ENCODE measurements around the gene DAZL.

DAZL gene

DNA sequence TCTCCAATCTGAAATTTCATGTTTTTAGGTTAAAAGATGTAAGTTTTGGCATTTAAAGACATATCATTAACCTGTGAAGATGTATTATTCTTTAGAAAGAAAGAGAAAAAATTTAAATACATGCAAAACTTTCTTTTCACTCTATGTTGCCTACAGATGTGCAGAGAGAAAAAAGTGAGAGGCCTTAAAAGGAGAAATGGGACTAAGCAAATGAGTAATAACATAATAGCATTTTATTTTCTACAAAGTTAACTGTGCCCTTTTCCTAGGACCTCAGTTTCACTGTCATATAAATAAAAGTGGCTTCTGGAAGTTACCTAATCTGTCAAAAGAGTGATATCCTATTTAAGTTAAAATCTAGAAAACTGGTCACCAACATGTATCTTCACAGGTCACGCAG lies 16.1 kb downstream of the DAZL start (continued):
- TF ChIP-seq CREB5 (CRISPR knock-in tag; IDR thresholded peaks at IDR 0.05; ENCODE audit: low read depth) (no peak), PATZ1 (CRISPR knock-in tag; IDR thresholded peaks at IDR 0.05; ENCODE audit: borderline replicate concordance) (no peak), OSR1 (CRISPR knock-in tag; IDR thresholded peaks at IDR 0.05) (no peak), PPARA (CRISPR knock-in tag; IDR thresholded peaks at IDR 0.05; ENCODE audit: borderline replicate concordance) (no peak)

GRCh38 chr3:16587681-16588060 lies 17.6 kb downstream of the DAZL start:
- no peak for TF ChIP-seq OSR1 (CRISPR knock-in tag; IDR thresholded peaks at IDR 0.05)
- no peak for TF ChIP-seq ISL1 (CRISPR knock-in tag; IDR thresholded peaks at IDR 0.05)
- ATAC-seq: no peak

- peak; percentile 34; the same call in 1 of the 3 replicates for ATAC-seq
- no peak for TF ChIP-seq OSR1 (CRISPR knock-in tag; IDR thresholded peaks at IDR 0.05)
- TF ChIP-seq SNAI2 (CRISPR knock-in tag; IDR thresholded peaks at IDR 0.05): no peak
- TF ChIP-seq BACH2 (CRISPR knock-in tag; IDR thresholded peaks at IDR 0.05; ENCODE audit: borderline replicate concordance): no peak
- TF ChIP-seq CSRNP3 (CRISPR knock-in tag; IDR thresholded peaks at IDR 0.05): no peak
- TF ChIP-seq ARNTL (CRISPR knock-in tag; IDR thresholded peaks at IDR 0.05; ENCODE audit: borderline replicate concordance, low read depth): no peak
- no peak for TF ChIP-seq ISL1 (CRISPR knock-in tag; IDR thresholded peaks at IDR 0.05)
- TF ChIP-seq TOX (CRISPR knock-in tag; IDR thresholded peaks at IDR 0.05; ENCODE audit: borderline replicate concordance): no peak
- TF ChIP-seq ZNF565 (CRISPR knock-in tag; conservative IDR thresholded peaks at IDR 0.05; ENCODE audit: low read depth): no peak
- no peak for TF ChIP-seq POU6F1 (CRISPR knock-in tag; IDR thresholded peaks at IDR 0.05; ENCODE audit: borderline replicate concordance, low read depth)
- no peak for TF ChIP-seq PPARA (CRISPR knock-in tag; IDR thresholded peaks at IDR 0.05; ENCODE audit: borderline replicate concordance)
- TF ChIP-seq ZNF8 (CRISPR knock-in tag; IDR thresholded peaks at IDR 0.05): no peak
- TF ChIP-seq PATZ1 (CRISPR knock-in tag; IDR thresholded peaks at IDR 0.05; ENCODE audit: borderline replicate concordance): no peak
Measured at GRCh38 chr3:16587047-16587680, 18.1 kb downstream of the DAZL start.

DNA sequence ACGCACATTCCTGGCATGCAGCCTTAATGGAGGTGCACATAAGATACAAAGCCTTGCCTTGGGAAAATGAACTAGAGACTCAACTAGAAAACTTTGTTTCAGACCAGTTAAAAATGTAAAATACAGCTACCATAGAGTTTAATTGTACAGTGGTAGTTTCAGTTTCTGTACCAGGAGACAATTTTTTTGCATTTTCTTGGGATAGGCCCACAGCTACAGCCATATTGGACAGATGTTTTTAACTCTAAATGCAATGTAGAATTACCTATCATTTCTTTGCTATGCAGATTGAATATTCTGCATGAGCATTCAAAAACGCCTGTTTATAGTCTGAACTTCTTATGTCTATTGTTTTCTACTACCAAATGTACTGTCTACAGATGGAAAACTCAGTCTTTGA lies 20.3 kb downstream of the DAZL start:
- TF ChIP-seq ZNF70 (CRISPR knock-in tag; IDR thresholded peaks at IDR 0.05) (no peak), ZNF8 (CRISPR knock-in tag; IDR thresholded peaks at IDR 0.05) (no peak), CSRNP3 (CRISPR knock-in tag; IDR thresholded peaks at IDR 0.05) (no peak)
- no peak for ATAC-seq

- TF ChIP-seq TOX (CRISPR knock-in tag; IDR thresholded peaks at IDR 0.05; ENCODE audit: borderline replicate concordance) (no peak), CREB5 (CRISPR knock-in tag; IDR thresholded peaks at IDR 0.05; ENCODE audit: low read depth) (no peak), ESRRG (CRISPR knock-in tag; IDR thresholded peaks at IDR 0.05) (no peak)
- no peak for ATAC-seq
Measured at GRCh38 chr3:16583551-16583950, 21.7 kb downstream of the DAZL start.
